ENCODE results near the gene FCGR1A. TPM values are rescaled to one million over a fixed set of nuclear protein-coding genes. Genes with fewer than 3 reads are reported as not detected.
"Not testable (repeated sequence)": the region's sequence is repeated elsewhere in the genome, so short reads cannot be mapped to it uniquely, and the experiment has no call there.

FCGR1A gene
- total RNA-seq, 1 experiment from 2014 or later = not detected

- not testable (repeated sequence) for DNase-seq (ENCODE audit: extremely low read depth, low read depth)
These were observed 6.9 kb upstream of the FCGR1A start for GRCh38 chr1:149775510-149776147.

- DNase-seq (ENCODE audit: extremely low read depth, low read depth) = not testable (repeated sequence)
These were observed 5.4 kb upstream of the FCGR1A start for GRCh38 chr1:149777084-149777483.

- DNase-seq (ENCODE audit: extremely low read depth, low read depth) = not testable (repeated sequence)
These were observed 4.2 kb upstream of the FCGR1A start for GRCh38 chr1:149778313-149778712.

GRCh38 chr1:149781413-149781984, 995 bp upstream of the FCGR1A start:
- DNase-seq (ENCODE audit: extremely low read depth, low read depth) = not testable (repeated sequence)

GRCh38 chr1:149783289-149783688, 795 bp downstream of the FCGR1A start:
- DNase-seq (ENCODE audit: extremely low read depth, low read depth) = not testable (repeated sequence)

- DNase-seq (ENCODE audit: extremely low read depth, low read depth) = not testable (repeated sequence)
These were observed 1.4 kb downstream of the FCGR1A start for GRCh38 chr1:149783868-149784267.

GRCh38 chr1:149787688-149788451, 5.4 kb downstream of the FCGR1A start:
- DNase-seq (ENCODE audit: extremely low read depth, low read depth) = not testable (repeated sequence)

GRCh38 chr1:149792502-149792901, 10.0 kb downstream of the FCGR1A start:
- peak; percentile 33 for DNase-seq (ENCODE audit: extremely low read depth, low read depth)

- DNase-seq (ENCODE audit: extremely low read depth, low read depth) = peak; percentile 51
These were observed 10.5 kb downstream of the FCGR1A start for GRCh38 chr1:149792912-149793515.

GRCh38 chr1:149793885-149794284, 11.4 kb downstream of the FCGR1A start:
- DNase-seq (ENCODE audit: extremely low read depth, low read depth) = not testable (repeated sequence)

- not testable (repeated sequence) for DNase-seq (ENCODE audit: extremely low read depth, low read depth)
These were observed 19.1 kb downstream of the FCGR1A start for GRCh38 chr1:149801628-149802027.

- not testable (repeated sequence) for DNase-seq (ENCODE audit: extremely low read depth, low read depth)
These were observed 22.1 kb downstream of the FCGR1A start for GRCh38 chr1:149804417-149805080.

GRCh38 chr1:149810697-149811405, 28.4 kb downstream of the FCGR1A start:
- not testable (repeated sequence) for DNase-seq (ENCODE audit: extremely low read depth, low read depth)

- DNase-seq (ENCODE audit: extremely low read depth, low read depth) = peak; percentile 9
These were observed 29.0 kb downstream of the FCGR1A start for GRCh38 chr1:149811514-149811889.

- DNase-seq (ENCODE audit: extremely low read depth, low read depth) = peak; percentile 96
These were observed 29.7 kb downstream of the FCGR1A start for GRCh38 chr1:149811890-149812829.

GRCh38 chr1:149812893-149813801, 30.7 kb downstream of the FCGR1A start:
- DNase-seq (ENCODE audit: extremely low read depth, low read depth) = peak; percentile 84

GRCh38 chr1:149820387-149820786, 37.9 kb downstream of the FCGR1A start:
- DNase-seq (ENCODE audit: extremely low read depth, low read depth) = not testable (repeated sequence)

- DNase-seq (ENCODE audit: extremely low read depth, low read depth) = not testable (repeated sequence)
These were observed 44.1 kb downstream of the FCGR1A start for GRCh38 chr1:149826555-149826954.
